Neural progenitor cell (in vitro differentiated cells): ENCODE results near the gene MRPL27.

Experiments
- EZH2phosphoT487 ChIP-seq: fragments of 200-600 bp; sonication (generic); IDR thresholded peaks from 2 replicates; pipeline ENCODE4 v1.6.1; 2017; ENCODE audit warnings: antibody characterized with exemption
- TF ChIP-seq, protein P1 (sequence below): fragments of 200-600 bp; sonication (generic); IDR thresholded peaks from 2 replicates; pipeline ENCODE4 v1.5.1; 2017; ENCODE audit warnings: antibody characterized with exemption, mild to moderate bottlenecking

- TF ChIP-seq, protein P1, sequence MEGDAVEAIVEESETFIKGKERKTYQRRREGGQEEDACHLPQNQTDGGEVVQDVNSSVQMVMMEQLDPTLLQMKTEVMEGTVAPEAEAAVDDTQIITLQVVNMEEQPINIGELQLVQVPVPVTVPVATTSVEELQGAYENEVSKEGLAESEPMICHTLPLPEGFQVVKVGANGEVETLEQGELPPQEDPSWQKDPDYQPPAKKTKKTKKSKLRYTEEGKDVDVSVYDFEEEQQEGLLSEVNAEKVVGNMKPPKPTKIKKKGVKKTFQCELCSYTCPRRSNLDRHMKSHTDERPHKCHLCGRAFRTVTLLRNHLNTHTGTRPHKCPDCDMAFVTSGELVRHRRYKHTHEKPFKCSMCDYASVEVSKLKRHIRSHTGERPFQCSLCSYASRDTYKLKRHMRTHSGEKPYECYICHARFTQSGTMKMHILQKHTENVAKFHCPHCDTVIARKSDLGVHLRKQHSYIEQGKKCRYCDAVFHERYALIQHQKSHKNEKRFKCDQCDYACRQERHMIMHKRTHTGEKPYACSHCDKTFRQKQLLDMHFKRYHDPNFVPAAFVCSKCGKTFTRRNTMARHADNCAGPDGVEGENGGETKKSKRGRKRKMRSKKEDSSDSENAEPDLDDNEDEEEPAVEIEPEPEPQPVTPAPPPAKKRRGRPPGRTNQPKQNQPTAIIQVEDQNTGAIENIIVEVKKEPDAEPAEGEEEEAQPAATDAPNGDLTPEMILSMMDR = no peak
- no peak for TF ChIP-seq EZH2phosphoT487
Observed at GRCh38 chr17:50318501-50319285, 54.3 kb downstream of the MRPL27 start.
